GM23248 (cell line): ENCODE results near the gene UQCRHL. TPM values are rescaled to one million over a fixed set of nuclear protein-coding genes. Genes with fewer than 3 reads are reported as not detected.

Experiments
- DNase-seq: peaks from one replicate; pipeline ENCODE4 v3.0.0-alpha.2; 2015
- H2AFZ ChIP-seq: fragments of 200-600 bp; sonication (generic); 2 replicates; pipeline ENCODE4 v1.6.1; 2016; ENCODE audit warnings: antibody characterized with exemption
- H3F3A ChIP-seq: fragments of 200-600 bp; sonication (generic); 2 replicates; pipeline ENCODE4 v1.6.1; 2016; ENCODE audit warnings: mild to moderate bottlenecking, antibody characterized with exemption, mixed run types; ENCODE audit not compliant: insufficient read depth
- H3K27ac ChIP-seq: fragments of 200-600 bp; sonication (generic); 2 replicates; pipeline ENCODE4 v1.5.1; 2016; ENCODE audit warnings: mild to moderate bottlenecking
- H3K27me3 ChIP-seq: fragments of 200-600 bp; sonication (generic); replicated peaks from 2 replicates; pipeline ENCODE4 v1.6.1; 2016; ENCODE audit warnings: mild to moderate bottlenecking; ENCODE audit not compliant: insufficient read depth
- H3K36me3 ChIP-seq: fragments of 200-600 bp; sonication (generic); 2 replicates; pipeline ENCODE4 v1.6.1; 2016; ENCODE audit warnings: low read depth, mild to moderate bottlenecking
- H3K4me1 ChIP-seq: fragments of 200-600 bp; sonication (generic); 2 replicates; pipeline ENCODE4 v1.6.1; 2016; ENCODE audit warnings: mild to moderate bottlenecking; ENCODE audit not compliant: insufficient read depth
- H3K4me2 ChIP-seq: fragments of 200-600 bp; sonication (generic); one replicate; pipeline ENCODE4 v1.6.1; 2016; ENCODE audit warnings: mild to moderate bottlenecking; ENCODE audit not compliant: unreplicated experiment
- H3K4me3 ChIP-seq: fragments of 200-600 bp; sonication (generic); 2 replicates; pipeline ENCODE4 v1.5.1; 2016; ENCODE audit warnings: mild to moderate bottlenecking
- H3K79me2 ChIP-seq: fragments of 200-600 bp; sonication (generic); 2 replicates; pipeline ENCODE4 v1.6.1; 2016; ENCODE audit warnings: mild to moderate bottlenecking; ENCODE audit not compliant: insufficient read depth
- H3K9ac ChIP-seq: fragments of 200-600 bp; sonication (generic); 2 replicates; pipeline ENCODE4 v1.6.1; 2016; ENCODE audit warnings: mild to moderate bottlenecking
- H3K9me2 ChIP-seq: fragments of 200-600 bp; sonication (generic); 2 replicates; pipeline ENCODE4 v1.6.1; 2016; ENCODE audit warnings: mixed run types, mild to moderate bottlenecking, moderate library complexity; ENCODE audit not compliant: insufficient read depth
- H3K9me3 ChIP-seq: fragments of 200-600 bp; sonication (generic); one replicate; pipeline ENCODE4 v1.6.1; 2017; ENCODE audit warnings: low read depth
- H4K20me1 ChIP-seq: fragments of 200-600 bp; sonication (generic); 2 replicates; pipeline ENCODE4 v1.6.0; 2016; ENCODE audit not compliant: insufficient read depth
- EZH2 ChIP-seq: fragments of 200-600 bp; sonication (generic); IDR thresholded peaks from 2 replicates; pipeline ENCODE4 v1.6.1; 2018; ENCODE audit warnings: antibody characterized with exemption, mild to moderate bottlenecking; ENCODE audit not compliant: insufficient read depth, poor library complexity, severe bottlenecking
- EZH2phosphoT487 ChIP-seq: fragments of 200-600 bp; sonication (generic); IDR thresholded peaks from 2 replicates; pipeline ENCODE4 v1.6.1; 2018; ENCODE audit warnings: antibody characterized with exemption, moderate library complexity, mild to moderate bottlenecking, low read depth; ENCODE audit not compliant: insufficient read depth
- WGBS, 2 experiments: methylation state at CpG; one replicate each; pipeline ENCODE4 v1.1.6; 2015 to 2017; ENCODE audit warnings: low lambda C conversion rate in 2 of 2, low coverage in 1 of 2; ENCODE audit errors: missing lambda C conversion rate in 2 of 2; 5-methylcytosine and 5-hydroxymethylcytosine counted together
- in situ Hi-C: fragments of 300-500 bp; cut with MboI; formaldehyde crosslinking; loops from 2 replicates; pipeline ENCODE4 v1.15.0; 2020
- polyA plus RNA-seq: library from polyadenylated mRNA; unstranded; fragments of >200 nt; fragmentation: Nextera tagmentation; extraction: Ambion mirVana; gene quantifications from 2 replicates; pipeline ENCODE4 v1.2.1, GENCODE V29; 2016
- total RNA-seq: library from RNA; depleted of rRNA; stranded (reverse); fragments of >200 nt; shearing (Covaris generic); gene quantifications from 2 replicates; pipeline ENCODE4 v1.2.3, GENCODE V29; 2014

UQCRHL gene
- total and polyA plus RNA-seq, 2 experiments from 2014 or later: 0.32 to 0.60 TPM

GRCh38 chr1:15826810-15827507, 19.5 kb upstream of the UQCRHL start:
- WGBS, 2 experiments: 98% methylated on average over 6 of the region's 6 CpGs
- in situ Hi-C loops: no loop called here
- no peak for DNase-seq

GRCh38 chr1:15825800-15826199, 18.4 kb upstream of the UQCRHL start:
- H3K79me2 ChIP-seq: no peaks in the 10 kb centered on the region
- H4K20me1 ChIP-seq: no peaks in the 10 kb centered on the region
- H3F3A ChIP-seq: peaks cover 9% of the 10 kb centered on the region
- peak overlapping the region; percentile 57; the same call in 1 of the 2 replicates for H2AFZ ChIP-seq
- no peaks in the 10 kb centered on the region for H3K27me3 ChIP-seq
- no peaks in the 10 kb centered on the region for H3K36me3 ChIP-seq
- peak overlapping the region; percentile 8 for H3K4me2 ChIP-seq
- TF ChIP-seq EZH2 (no peak), EZH2phosphoT487 (no peak)
- peaks cover 8% of the 10 kb centered on the region for H3K4me1 ChIP-seq
- DNase-seq: peak; percentile 42
- H3K9me3 ChIP-seq: no peaks in the 10 kb centered on the region
- H3K9me2 ChIP-seq: no peaks in the 10 kb centered on the region
- H3K9ac ChIP-seq: no peak overlapping the region; the same call in 1 of the 2 replicates
- no peak overlapping the region for H3K4me3 ChIP-seq
- H3K27ac ChIP-seq: peak overlapping the region; percentile 4
- in situ Hi-C loops: no loop called here

More at GRCh38 chr1:15826810-15827507, 19.5 kb upstream of the UQCRHL start:
- Histone ChIP-seq H4K20me1 (no peaks in the 10 kb centered on the region), H3K36me3 (no peaks in the 10 kb centered on the region), H3K27me3 (no peaks in the 10 kb centered on the region), H3K9me3 (no peaks in the 10 kb centered on the region), H3F3A (peaks cover 5% of the 10 kb centered on the region), H2AFZ (no peak overlapping the region), H3K79me2 (peaks cover 5% of the 10 kb centered on the region; the same call in 1 of the 2 replicates), H3K4me2 (no peak overlapping the region), H3K4me1 (peaks cover 7% of the 10 kb centered on the region), H3K9ac (no peak overlapping the region), H3K27ac (no peak overlapping the region), H3K9me2 (no peaks in the 10 kb centered on the region), H3K4me3 (no peak overlapping the region)
- TF ChIP-seq EZH2phosphoT487 (no peak), EZH2 (no peak)

- DNase-seq: peak; percentile 74
- Histone ChIP-seq H4K20me1 (no peaks in the 10 kb centered on the region), H3K27ac (no peak overlapping the region), H3F3A (peaks cover 6% of the 10 kb centered on the region; the same call in 1 of the 2 replicates), H3K9me2 (no peaks in the 10 kb centered on the region), H3K4me3 (no peak overlapping the region), H3K4me1 (peaks cover 10% of the 10 kb centered on the region), H3K27me3 (no peaks in the 10 kb centered on the region), H3K9ac (no peak overlapping the region), H3K36me3 (no peaks in the 10 kb centered on the region), H3K79me2 (no peaks in the 10 kb centered on the region), H3K4me2 (no peak overlapping the region), H2AFZ (no peak overlapping the region), H3K9me3 (no peaks in the 10 kb centered on the region)
- no peak for TF ChIP-seq EZH2phosphoT487
- TF ChIP-seq EZH2: no peak
- 60 to 70% methylated on average over 3 of the region's 3 CpGs for WGBS, 2 experiments
- in situ Hi-C loops: no loop called here
These were observed 13.0 kb upstream of the UQCRHL start for GRCh38 chr1:15820478-15820877.

- no peak overlapping the region for H3K9ac ChIP-seq
- no peaks in the 10 kb centered on the region for H3K79me2 ChIP-seq
- peaks cover 10% of the 10 kb centered on the region for H3K4me1 ChIP-seq
- WGBS, 2 experiments: 24 to 30% methylated on average over 5 of the region's 5 CpGs
- peaks cover 6% of the 10 kb centered on the region; the same call in 1 of the 2 replicates for H3F3A ChIP-seq
- in situ Hi-C loops: no loop called here
- H3K27ac ChIP-seq: no peak overlapping the region
- no peak overlapping the region for H3K4me2 ChIP-seq
- no peaks in the 10 kb centered on the region for H3K27me3 ChIP-seq
- no peaks in the 10 kb centered on the region for H3K36me3 ChIP-seq
- no peaks in the 10 kb centered on the region for H3K9me2 ChIP-seq
- H2AFZ ChIP-seq: peak overlapping the region; percentile 1; the same call in 1 of the 2 replicates
- H3K4me3 ChIP-seq: no peak overlapping the region
- no peaks in the 10 kb centered on the region for H3K9me3 ChIP-seq
- no peaks in the 10 kb centered on the region for H4K20me1 ChIP-seq
- DNase-seq: peak; percentile 34
- no peak for TF ChIP-seq EZH2phosphoT487
- TF ChIP-seq EZH2: no peak
These were observed 9.2 kb upstream of the UQCRHL start for GRCh38 chr1:15816674-15817073.
